K562 (cell line): ENCODE measurements around the gene PLAAT5.

Source experiments
- EGR1 ChIP-seq: fragments of 450-650 bp; conservative IDR thresholded peaks from 2 replicates; pipeline ENCODE4 v1.6.1; 2017; ENCODE audit warnings: mild to moderate bottlenecking
- EZH2 ChIP-seq: IDR thresholded peaks from 2 replicates; pipeline ENCODE4 v1.6.1; 2012; ENCODE audit warnings: low read depth, mild to moderate bottlenecking, inconsistent platforms, low read length, borderline replicate concordance
- GATAD2A ChIP-seq: fragments of 450-650 bp; IDR thresholded peaks from 2 replicates; pipeline ENCODE4 v1.6.1; 2017
- NELFE ChIP-seq: IDR thresholded peaks from 2 replicates; pipeline ENCODE4 v1.6.1; 2011; ENCODE audit warnings: mild to moderate bottlenecking; ENCODE audit not compliant: insufficient read depth, insufficient read length
- NFATC3 ChIP-seq: fragments of 450-650 bp; IDR thresholded peaks from 2 replicates; pipeline ENCODE4 v1.6.1; 2017; ENCODE audit warnings: mild to moderate bottlenecking
- POLR2H ChIP-seq: IDR thresholded peaks from 2 replicates; pipeline ENCODE4 v1.6.1; 2016; ENCODE audit warnings: missing genetic modification characterization, low read depth, mild to moderate bottlenecking, control low read depth, missing compliant biosample characterization, moderate library complexity
- SP1 ChIP-seq: sonication (generic); formaldehyde crosslinking; IDR thresholded peaks from 2 replicates; pipeline ENCODE4 v1.8.1; 2022; ENCODE audit warnings: mild to moderate bottlenecking, missing genetic modification reagents
- TCF7 ChIP-seq: sonication (generic); IDR thresholded peaks from 2 replicates; pipeline ENCODE4 v1.6.1; 2016; ENCODE audit warnings: antibody characterized with exemption, borderline replicate concordance
- ZNF316 ChIP-seq: fragments of 450-650 bp; IDR thresholded peaks from 2 replicates; pipeline ENCODE4 v1.6.1; 2016
- TF ChIP-seq, protein P1 (sequence below), 2 experiments: fragments of 450-650 bp in 1 of 2; sonication (generic) in 1 of 2; formaldehyde crosslinking in 1 of 2; IDR thresholded peaks; 2 replicates each; pipeline versions ENCODE4 v1.7.1 to v1.9.0; 2016 to 2022; ENCODE audit warnings: inconsistent platforms in 1 of 2, mild to moderate bottlenecking in 1 of 2, missing genetic modification reagents in 1 of 2
- TF ChIP-seq, protein P2 (sequence below), 3 experiments: IDR thresholded peaks in 2 of 3; conservative IDR thresholded peaks in 1 of 3; 2 replicates each; pipeline ENCODE4 v1.5.1; 2011 to 2012; ENCODE audit warnings: low read length in 3 of 3, mild to moderate bottlenecking in 3 of 3, control low read depth in 2 of 3, improper control_type of control experiment in 1 of 3, inconsistent platforms in 1 of 3, low read depth in 1 of 3, mixed read lengths in 1 of 3, moderate library complexity in 1 of 3; ENCODE audit not compliant: insufficient read depth in 2 of 3
- TF ChIP-seq, protein P3 (sequence below): sonication (generic); formaldehyde crosslinking; IDR thresholded peaks from 2 replicates; pipeline ENCODE4 v1.8.0; 2023; ENCODE audit warnings: mild to moderate bottlenecking, missing genetic modification reagents
- TF ChIP-seq, protein P4 (sequence below): fragments of 450-650 bp; conservative IDR thresholded peaks from 2 replicates; pipeline ENCODE4 v1.6.1; 2016; ENCODE audit warnings: missing genetic modification characterization, low read depth, mild to moderate bottlenecking, control low read depth, missing compliant biosample characterization

DNA sequence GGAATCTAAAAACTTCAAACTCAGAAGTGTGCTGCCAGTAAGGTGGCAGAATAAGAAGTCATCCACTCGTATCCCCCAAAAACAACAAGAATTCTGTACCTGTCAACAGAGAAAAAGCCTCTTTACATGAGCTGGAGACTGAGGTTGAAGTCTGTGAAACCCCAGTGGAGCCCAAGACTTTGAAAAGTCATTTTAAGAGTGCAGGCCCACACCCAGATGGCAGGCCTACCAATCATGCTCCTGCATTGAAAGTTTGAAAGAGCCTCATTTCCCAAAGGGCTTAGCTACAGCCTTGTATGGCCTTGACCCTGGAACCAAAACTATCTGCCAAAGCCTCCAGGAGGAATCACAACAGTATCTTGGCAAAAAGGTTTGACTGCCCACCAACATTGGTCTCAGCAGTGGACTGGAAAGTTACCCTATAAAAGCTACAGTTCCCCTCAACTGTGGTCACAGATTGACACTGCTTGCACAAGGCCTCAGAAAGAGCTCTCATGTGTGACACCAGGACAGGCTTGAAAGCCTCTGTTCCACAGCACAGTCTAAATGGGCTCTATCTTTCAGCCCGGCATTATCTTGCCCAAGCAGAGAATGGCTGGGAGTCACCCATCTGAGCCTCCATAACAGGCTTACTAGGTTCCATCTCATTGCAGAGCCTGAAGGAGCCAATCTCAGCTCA is 73.7 kb downstream of the PLAAT5 start:
- TF ChIP-seq, protein P1, sequence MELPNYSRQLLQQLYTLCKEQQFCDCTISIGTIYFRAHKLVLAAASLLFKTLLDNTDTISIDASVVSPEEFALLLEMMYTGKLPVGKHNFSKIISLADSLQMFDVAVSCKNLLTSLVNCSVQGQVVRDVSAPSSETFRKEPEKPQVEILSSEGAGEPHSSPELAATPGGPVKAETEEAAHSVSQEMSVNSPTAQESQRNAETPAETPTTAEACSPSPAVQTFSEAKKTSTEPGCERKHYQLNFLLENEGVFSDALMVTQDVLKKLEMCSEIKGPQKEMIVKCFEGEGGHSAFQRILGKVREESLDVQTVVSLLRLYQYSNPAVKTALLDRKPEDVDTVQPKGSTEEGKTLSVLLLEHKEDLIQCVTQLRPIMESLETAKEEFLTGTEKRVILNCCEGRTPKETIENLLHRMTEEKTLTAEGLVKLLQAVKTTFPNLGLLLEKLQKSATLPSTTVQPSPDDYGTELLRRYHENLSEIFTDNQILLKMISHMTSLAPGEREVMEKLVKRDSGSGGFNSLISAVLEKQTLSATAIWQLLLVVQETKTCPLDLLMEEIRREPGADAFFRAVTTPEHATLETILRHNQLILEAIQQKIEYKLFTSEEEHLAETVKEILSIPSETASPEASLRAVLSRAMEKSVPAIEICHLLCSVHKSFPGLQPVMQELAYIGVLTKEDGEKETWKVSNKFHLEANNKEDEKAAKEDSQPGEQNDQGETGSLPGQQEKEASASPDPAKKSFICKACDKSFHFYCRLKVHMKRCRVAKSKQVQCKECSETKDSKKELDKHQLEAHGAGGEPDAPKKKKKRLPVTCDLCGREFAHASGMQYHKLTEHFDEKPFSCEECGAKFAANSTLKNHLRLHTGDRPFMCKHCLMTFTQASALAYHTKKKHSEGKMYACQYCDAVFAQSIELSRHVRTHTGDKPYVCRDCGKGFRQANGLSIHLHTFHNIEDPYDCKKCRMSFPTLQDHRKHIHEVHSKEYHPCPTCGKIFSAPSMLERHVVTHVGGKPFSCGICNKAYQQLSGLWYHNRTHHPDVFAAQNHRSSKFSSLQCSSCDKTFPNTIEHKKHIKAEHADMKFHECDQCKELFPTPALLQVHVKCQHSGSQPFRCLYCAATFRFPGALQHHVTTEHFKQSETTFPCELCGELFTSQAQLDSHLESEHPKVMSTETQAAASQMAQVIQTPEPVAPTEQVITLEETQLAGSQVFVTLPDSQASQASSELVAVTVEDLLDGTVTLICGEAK (IDR thresholded peaks at IDR 0.05), result no peak
- TF ChIP-seq, protein P1 (CRISPR knock-in tag; IDR thresholded peaks at IDR 0.05), result no peak
- TF ChIP-seq NFATC3, result no peak
- no peak for TF ChIP-seq SP1 (CRISPR knock-in tag)
- TF ChIP-seq, protein P2, sequence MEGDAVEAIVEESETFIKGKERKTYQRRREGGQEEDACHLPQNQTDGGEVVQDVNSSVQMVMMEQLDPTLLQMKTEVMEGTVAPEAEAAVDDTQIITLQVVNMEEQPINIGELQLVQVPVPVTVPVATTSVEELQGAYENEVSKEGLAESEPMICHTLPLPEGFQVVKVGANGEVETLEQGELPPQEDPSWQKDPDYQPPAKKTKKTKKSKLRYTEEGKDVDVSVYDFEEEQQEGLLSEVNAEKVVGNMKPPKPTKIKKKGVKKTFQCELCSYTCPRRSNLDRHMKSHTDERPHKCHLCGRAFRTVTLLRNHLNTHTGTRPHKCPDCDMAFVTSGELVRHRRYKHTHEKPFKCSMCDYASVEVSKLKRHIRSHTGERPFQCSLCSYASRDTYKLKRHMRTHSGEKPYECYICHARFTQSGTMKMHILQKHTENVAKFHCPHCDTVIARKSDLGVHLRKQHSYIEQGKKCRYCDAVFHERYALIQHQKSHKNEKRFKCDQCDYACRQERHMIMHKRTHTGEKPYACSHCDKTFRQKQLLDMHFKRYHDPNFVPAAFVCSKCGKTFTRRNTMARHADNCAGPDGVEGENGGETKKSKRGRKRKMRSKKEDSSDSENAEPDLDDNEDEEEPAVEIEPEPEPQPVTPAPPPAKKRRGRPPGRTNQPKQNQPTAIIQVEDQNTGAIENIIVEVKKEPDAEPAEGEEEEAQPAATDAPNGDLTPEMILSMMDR (IDR thresholded peaks at IDR 0.05 in 2 of 3, conservative IDR thresholded peaks at IDR 0.05 in 1 of 3; ENCODE audit: insufficient read depth in 2 of 3, low read depth in 1 of 3, low read length in 3 of 3), result no peak
- TF ChIP-seq TCF7, result no peak
- TF ChIP-seq GATAD2A, result no peak
- TF ChIP-seq EGR1, result no peak
- no peak for TF ChIP-seq POLR2H
- TF ChIP-seq EZH2, result no peak
- TF ChIP-seq, protein P3, sequence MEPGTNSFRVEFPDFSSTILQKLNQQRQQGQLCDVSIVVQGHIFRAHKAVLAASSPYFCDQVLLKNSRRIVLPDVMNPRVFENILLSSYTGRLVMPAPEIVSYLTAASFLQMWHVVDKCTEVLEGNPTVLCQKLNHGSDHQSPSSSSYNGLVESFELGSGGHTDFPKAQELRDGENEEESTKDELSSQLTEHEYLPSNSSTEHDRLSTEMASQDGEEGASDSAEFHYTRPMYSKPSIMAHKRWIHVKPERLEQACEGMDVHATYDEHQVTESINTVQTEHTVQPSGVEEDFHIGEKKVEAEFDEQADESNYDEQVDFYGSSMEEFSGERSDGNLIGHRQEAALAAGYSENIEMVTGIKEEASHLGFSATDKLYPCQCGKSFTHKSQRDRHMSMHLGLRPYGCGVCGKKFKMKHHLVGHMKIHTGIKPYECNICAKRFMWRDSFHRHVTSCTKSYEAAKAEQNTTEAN, result no peak
- TF ChIP-seq, protein P4, sequence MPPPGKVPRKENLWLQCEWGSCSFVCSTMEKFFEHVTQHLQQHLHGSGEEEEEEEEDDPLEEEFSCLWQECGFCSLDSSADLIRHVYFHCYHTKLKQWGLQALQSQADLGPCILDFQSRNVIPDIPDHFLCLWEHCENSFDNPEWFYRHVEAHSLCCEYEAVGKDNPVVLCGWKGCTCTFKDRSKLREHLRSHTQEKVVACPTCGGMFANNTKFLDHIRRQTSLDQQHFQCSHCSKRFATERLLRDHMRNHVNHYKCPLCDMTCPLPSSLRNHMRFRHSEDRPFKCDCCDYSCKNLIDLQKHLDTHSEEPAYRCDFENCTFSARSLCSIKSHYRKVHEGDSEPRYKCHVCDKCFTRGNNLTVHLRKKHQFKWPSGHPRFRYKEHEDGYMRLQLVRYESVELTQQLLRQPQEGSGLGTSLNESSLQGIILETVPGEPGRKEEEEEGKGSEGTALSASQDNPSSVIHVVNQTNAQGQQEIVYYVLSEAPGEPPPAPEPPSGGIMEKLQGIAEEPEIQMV (tag), result no peak
- no peak for TF ChIP-seq NELFE
- TF ChIP-seq ZNF316, result no peak
